ENCODE data around the gene LYPD8.

LYPD8 gene

GRCh38 chr1:248751635-248752034 is 3.9 kb downstream of the LYPD8 start:
- Histone ChIP-seq H3K4me3 (no peak overlapping the region), H3K27ac (no peak overlapping the region)
- DNase-seq (ENCODE audit: low spot score): no peak
- no peak for TF ChIP-seq CTCF (IDR thresholded peaks at IDR 0.05)

GRCh38 chr1:248751142-248751541 is 4.4 kb downstream of the LYPD8 start:
- Histone ChIP-seq H3K27ac (no peak overlapping the region), H3K4me3 (no peak overlapping the region)
- no peak for DNase-seq (ENCODE audit: low spot score)
- no peak for TF ChIP-seq CTCF (IDR thresholded peaks at IDR 0.05)

GRCh38 chr1:248750496-248750895 is 5.1 kb downstream of the LYPD8 start:
- DNase-seq (ENCODE audit: low spot score): no peak
- Histone ChIP-seq H3K4me3 (no peak overlapping the region), H3K27ac (no peak overlapping the region)
- no peak for TF ChIP-seq CTCF (IDR thresholded peaks at IDR 0.05)

GRCh38 chr1:248748211-248748610 is 7.3 kb downstream of the LYPD8 start:
- Histone ChIP-seq H3K27ac (no peak overlapping the region), H3K4me3 (no peak overlapping the region)
- TF ChIP-seq CTCF (IDR thresholded peaks at IDR 0.05): no peak
- no peak for DNase-seq (ENCODE audit: low spot score)

GRCh38 chr1:248740876-248741275 is 14.7 kb downstream of the LYPD8 start:
- no peak for DNase-seq (ENCODE audit: low spot score)
- H3K4me3 ChIP-seq: no peak overlapping the region
- TF ChIP-seq CTCF (IDR thresholded peaks at IDR 0.05): no peak
- H3K27ac ChIP-seq: no peak overlapping the region

- DNase-seq (ENCODE audit: low spot score): no peak
- TF ChIP-seq CTCF (IDR thresholded peaks at IDR 0.05): no peak
- H3K4me3 ChIP-seq: no peak overlapping the region
- no peak overlapping the region for H3K27ac ChIP-seq
Measured at GRCh38 chr1:248739572-248740205, 15.9 kb downstream of the LYPD8 start.

GRCh38 chr1:248737457-248737856 is 18.1 kb downstream of the LYPD8 start:
- DNase-seq (ENCODE audit: low spot score): no peak
- Histone ChIP-seq H3K27ac (no peak overlapping the region), H3K4me3 (no peak overlapping the region)

More at GRCh38 chr1:248737457-248737856, 18.1 kb downstream of the LYPD8 start:
- no peak for TF ChIP-seq CTCF (IDR thresholded peaks at IDR 0.05)

Data from coronary artery (tissue), 2 donors.